Stimulated activated CD8-positive, alpha-beta memory T cell treated with anti-CD3 and anti-CD28 coated beads, Interleukin-7, amount 100 ng/mL, for 4 hours (primary cell): ENCODE measurements around the gene ACP2.
"Not testable (repeated sequence)": the region's sequence is repeated elsewhere in the genome, so short reads cannot be mapped to it uniquely, and the experiment has no call there.

Experiments used
- DNase-seq, 2 donors: peaks; one replicate each; pipeline ENCODE4 v3.0.0-alpha.2; 2020; ENCODE audit warnings: low read depth in 2 of 2

Gene ACP2

DNA sequence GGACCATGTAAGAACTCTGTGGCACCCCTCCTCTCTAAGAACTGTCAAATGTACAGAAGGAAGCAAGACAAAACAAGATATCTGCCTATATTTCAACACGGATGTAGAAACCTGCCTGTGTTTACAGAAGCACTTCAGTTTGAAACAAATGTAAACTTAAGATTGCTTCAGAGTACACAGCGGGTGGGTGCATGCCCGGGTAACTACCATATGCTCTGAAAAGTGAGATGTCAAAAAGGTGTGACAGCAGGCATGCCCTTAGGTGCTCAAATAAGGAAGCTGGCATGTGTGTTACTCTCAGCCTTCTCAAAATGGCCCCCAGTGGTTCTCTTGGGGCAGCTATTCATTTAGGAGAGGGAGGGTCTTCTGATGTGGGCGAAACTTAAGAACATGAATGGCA, 5.2 kb downstream of the ACP2 start:
- DNase-seq = no peak

DNA sequence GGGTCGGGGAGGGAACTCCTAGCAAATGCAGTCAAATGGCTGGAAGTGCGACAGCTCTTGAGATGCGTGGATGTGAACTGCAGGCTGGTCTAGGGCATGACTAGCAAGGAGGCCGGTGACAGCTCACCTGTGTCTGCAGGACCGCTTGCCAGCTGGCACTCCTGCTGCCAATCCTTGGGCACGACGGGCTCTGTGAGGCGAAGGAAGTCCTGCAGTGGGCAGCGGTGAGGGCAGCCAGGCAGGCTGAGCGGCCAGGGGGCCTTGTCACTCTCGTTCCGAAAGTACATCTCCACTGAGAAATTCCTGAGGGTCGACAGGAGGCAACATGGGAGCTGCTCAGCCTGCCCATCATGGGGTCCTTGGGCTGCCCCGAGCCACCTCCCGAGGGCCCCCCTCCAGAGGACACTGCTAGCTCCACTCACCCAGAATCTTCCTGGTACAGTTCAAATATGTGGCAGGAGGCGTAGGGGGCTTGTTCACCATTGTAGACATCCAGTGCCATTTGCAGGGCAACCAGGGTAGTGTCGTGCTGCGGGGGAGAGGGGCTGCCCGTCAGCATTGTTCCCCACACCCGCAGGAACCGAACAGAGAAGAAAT, 5.9 kb downstream of the ACP2 start:
- no peak for DNase-seq

- DNase-seq = no peak
These were observed 6.7 kb downstream of the ACP2 start for GRCh38 chr11:47241841-47242301.

GRCh38 chr11:47239852-47240251, 8.8 kb downstream of the ACP2 start:
- no peak for DNase-seq

DNA sequence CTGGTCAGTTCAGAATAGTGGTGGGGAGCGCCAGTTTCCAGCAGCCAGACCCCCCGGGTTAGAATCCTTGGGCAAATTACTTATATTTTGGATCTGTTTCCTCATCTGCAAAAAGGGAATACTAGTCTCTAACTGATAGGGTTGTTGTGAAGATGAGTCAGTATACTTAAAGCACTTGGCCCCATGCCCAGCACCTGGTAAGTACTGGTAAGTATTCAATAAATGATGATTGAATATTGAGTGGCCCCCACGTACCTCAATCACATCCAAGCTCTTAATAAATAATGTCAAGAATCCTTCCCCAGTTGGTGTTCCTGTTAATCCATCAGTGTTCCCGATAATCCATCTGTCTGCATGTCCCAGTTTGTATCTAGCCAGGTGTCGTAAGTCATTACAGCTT, 12.1 kb downstream of the ACP2 start:
- DNase-seq = no peak

DNA sequence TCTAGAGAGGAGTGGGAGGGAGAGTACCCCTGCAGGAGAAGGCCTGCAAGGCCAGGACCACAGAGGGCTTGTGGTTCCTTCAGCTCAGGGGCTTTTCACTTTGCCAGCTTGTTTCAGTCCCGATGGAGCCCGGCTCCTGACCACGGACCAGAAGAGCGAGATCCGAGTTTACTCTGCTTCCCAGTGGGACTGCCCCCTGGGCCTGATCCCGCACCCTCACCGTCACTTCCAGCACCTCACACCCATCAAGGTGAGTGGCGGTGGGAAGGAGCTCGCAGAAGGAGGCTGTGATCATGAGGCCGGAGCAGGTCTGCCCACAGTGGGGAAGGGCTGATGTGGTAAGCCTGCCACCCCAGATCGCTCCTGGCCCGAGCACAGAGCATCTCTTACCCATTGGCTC, 13.5 kb downstream of the ACP2 start:
- no peak for DNase-seq

GRCh38 chr11:47234669-47235100, 13.9 kb downstream of the ACP2 start:
- DNase-seq = no peak

DNA sequence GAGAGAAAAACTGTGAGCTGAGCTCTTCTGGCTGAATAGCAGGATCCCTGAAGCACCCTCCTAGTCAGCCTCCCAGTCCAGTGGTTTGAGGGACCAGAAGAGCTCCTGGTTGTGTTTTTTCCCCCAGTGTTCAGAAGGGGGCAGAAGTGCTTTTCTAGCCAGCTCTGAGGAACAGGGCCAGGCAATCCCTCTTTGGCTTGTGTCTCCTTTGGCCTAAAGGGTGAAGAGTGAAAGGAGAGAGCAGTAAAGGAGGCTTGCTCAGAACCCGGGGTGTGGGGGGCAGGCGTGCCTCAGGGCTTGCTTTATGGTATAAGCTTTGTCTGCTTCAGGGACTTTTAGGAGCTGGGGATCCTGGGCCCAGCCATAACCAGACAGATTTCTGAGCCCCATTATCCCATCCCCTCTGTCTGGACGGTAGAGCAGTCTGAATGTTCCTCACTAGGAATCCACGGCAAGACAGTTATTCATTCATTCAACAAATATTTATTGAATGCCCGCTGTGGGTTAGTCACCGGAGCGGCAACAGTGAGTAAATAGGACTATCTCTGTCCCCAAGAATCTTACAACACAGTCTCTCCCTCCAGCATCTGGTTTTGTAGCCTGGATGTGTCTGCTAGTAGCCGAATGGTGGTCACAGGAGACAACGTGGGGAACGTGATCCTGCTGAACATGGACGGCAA, 14.5 kb downstream of the ACP2 start:
- DNase-seq = no peak

DNA sequence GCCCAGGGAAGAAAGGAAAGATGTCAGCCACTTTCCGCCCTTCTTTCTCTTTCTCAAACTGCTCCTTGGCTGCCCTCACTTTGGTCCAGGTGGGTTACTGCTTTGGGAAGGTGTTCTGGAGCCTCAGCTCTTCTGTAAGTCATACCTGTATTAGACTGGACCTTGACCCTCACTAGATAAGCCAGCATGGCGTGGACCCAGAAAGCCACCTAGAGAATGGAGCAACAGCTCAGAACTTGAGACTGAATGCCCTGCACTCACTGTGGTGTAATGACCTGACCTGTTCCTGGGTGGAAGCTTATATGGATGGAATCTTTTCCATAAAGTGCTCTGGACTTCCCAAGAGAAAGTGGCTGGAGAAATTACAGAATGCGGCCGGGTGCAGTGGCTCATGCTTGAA, 15.6 kb downstream of the ACP2 start:
- DNase-seq = no peak

GRCh38 chr11:47229161-47229560, 19.5 kb downstream of the ACP2 start:
- DNase-seq = no peak

GRCh38 chr11:47225552-47226400, 22.8 kb downstream of the ACP2 start:
- no peak for DNase-seq

DNA sequence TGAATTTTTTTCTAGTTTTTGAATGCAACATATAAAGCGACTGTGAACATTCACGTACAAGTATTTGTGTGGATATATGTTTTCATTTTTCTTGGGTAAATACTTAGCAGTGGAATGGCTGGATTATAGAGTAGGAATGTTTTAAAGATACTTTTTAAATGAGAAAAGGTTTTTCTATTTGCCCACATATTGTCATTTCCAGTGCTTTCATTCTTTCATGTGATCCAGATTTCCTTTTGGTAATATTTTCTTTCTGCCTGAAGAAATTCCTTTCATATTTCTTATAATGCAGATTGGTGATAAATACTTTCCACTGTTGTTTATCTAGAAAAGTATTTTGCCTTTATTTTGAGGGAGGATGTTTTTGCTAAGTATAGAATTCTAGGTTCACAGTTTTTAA, 25.9 kb downstream of the ACP2 start:
- DNase-seq = no peak

DNA sequence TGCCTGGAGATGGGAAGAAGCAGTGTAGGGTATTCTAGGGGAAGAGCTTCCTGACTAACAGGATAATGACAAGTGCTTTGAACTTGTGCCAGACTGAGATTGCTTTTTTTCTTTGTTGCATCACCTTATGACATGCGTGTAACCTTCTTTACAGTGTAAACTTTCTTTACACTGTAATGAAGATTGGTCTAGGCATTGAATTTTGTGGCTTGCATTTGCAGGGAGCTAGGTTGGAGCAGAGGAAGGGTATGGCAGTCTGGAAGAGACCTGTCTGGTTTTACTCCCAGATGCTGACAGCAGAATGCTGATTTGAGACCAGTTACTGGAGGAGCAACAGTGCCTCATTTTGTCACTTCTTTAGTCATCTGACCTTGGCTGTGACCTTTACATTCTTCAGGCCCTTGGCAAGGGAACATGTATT, 28.2 kb downstream of the ACP2 start:
- no peak for DNase-seq

GRCh38 chr11:47216121-47216798, 32.4 kb downstream of the ACP2 start:
- peak; percentile 55 to 69 for DNase-seq

DNA sequence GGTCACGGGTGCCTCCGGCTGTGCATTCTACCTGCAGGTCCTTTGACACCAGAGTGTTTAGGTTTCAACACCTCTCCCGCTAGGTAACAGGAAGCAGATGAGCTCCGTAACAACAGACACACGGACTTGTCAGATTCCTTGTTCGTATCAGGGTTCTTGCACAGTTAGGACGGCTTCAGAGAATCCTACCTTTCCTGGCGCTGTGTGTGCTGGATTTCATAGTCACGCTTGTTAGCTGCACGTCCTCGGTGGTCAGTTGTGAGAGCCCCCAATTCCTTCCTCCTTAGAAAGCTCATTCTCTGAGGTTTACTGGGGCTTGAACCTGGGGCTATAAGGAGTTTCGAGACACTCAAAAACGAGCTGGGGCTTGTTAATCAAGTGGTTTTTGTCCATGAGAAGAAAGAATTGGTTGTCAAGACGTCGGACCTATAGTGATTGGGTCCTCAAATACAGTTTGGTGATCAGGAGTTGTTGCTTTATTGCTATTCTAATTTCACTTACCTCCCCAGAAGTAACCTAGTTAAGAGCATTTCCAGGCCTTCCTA, 33.2 kb downstream of the ACP2 start:
- DNase-seq = peak in 1 of 2 donors; percentile 24

DNA sequence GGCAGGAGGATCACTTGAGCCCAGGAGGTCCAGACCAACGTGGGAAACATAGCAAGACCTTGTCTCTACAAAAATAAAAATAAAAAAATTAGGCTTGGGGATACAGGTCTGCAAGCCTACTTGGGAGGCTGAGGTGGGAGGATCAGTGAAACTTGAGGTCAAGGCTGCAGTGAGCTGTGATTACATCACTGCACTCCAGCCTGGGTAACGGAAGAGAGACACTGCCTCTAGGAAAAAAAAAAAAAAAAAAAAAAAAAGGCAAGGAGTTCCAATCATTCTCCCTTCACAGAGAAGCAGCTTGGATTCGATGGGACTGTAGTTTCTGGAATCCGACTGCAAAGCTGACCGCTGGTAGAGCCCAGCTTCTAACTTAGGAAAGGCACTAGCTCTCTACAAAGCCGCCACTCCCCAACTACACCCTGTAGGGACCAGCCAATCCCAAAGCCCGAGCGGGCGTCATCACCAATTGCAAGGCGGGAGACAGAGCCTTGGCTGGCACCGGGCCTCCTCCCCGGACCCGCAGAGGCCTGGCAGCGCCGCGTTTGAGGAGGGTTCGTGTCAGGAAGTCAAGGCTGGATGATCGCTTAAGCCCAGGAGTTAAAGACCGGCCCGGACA, 34.6 kb downstream of the ACP2 start:
- DNase-seq = peak; percentile 70 to 76

DNA sequence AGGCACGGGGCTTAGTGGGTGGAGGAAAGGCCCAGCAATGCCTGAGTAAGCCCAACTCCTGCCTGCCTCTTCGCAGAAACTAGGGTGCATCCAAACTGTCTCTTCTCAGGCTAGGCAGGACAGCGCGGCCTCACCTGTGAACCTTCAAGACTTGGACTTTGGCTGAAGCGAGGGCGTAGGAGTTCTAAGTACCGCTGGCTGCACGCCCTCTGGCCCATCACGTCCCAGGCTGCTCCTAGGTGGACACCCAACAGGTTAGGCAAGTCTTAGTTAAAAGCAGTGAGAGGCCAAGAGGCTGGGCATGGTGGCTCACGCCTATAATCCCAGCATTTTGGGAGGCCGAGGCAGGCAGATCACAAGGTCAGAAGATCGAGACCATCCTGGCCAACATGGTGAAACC, 35.7 kb downstream of the ACP2 start:
- DNase-seq = no peak

- no peak for DNase-seq
These were observed 40.0 kb downstream of the ACP2 start for GRCh38 chr11:47208628-47209027.

- not testable (repeated sequence) for DNase-seq
These were observed 40.5 kb downstream of the ACP2 start for GRCh38 chr11:47208008-47208552.

GRCh38 chr11:47207459-47207858, 41.2 kb downstream of the ACP2 start:
- no peak for DNase-seq

GRCh38 chr11:47206577-47206976, 42.0 kb downstream of the ACP2 start:
- not testable (repeated sequence) for DNase-seq
